Pancreas (tissue), 10 donors: ENCODE measurements around the gene DDOST. TPM values are rescaled to one million over a fixed set of nuclear protein-coding genes. Genes with fewer than 3 reads are reported as not detected.

Source experiments
- ATAC-seq, 4 donors: fragments of 200-7000 bp; cut with Tn5 transposase; one replicate each; pipeline versions ENCODE4 v1.8.0 to v1.9.1; 2020; ENCODE audit warnings: mild to moderate bottlenecking in 4 of 4, moderate library complexity in 4 of 4
- DNase-seq, 6 donors: peaks; one replicate each; pipeline ENCODE4 v3.0.0-alpha.2; 2020
- FAIRE-seq: peaks from 2 replicates; lab custom pipeline; 2012; peaks lifted over from hg19 to GRCh38; lab: Jason Lieb, UNC
- H3K27ac ChIP-seq, 4 donors: fragments of 200-600 bp; sonication (generic); 1 replicate in 3 of 4; 2 replicates in 1 of 4; pipeline versions ENCODE4 v1.5.0 to v1.8.0; 2020
- H3K27me3 ChIP-seq, 4 donors: fragments of 200-600 bp; one replicate each; pipeline ENCODE4 v1.8.0; 2021
- H3K36me3 ChIP-seq, 3 donors: fragments of 200-600 bp; sonication (generic) in 1 of 3; one replicate each; pipeline versions ENCODE4 v1.5.0 to v1.8.0; 2020 to 2021
- H3K4me1 ChIP-seq, 3 donors: fragments of 200-600 bp; one replicate each; pipeline ENCODE4 v1.8.0; 2021
- H3K4me3 ChIP-seq, 4 donors: fragments of 200-600 bp; sonication (generic) in 2 of 4; one replicate each; pipeline versions ENCODE4 v1.5.0 to v1.8.0; 2020 to 2021
- H3K9me3 ChIP-seq, 4 donors: fragments of 200-600 bp; one replicate each; pipeline ENCODE4 v1.8.0; 2021
- CTCF ChIP-seq, 4 donors: fragments of 200-600 bp; sonication (generic) in 3 of 4; IDR thresholded peaks; one replicate each; pipeline versions ENCODE4 v1.5.0 to v1.8.0; 2021; ENCODE audit warnings: antibody characterized with exemption in 4 of 4
- WGBS, 2 donors: extraction: QIAGEN DNeasy Blood & Tissue Kit; methylation state at CpG; one replicate each; pipeline ENCODE4 v1.1.7; 2013; 5-methylcytosine and 5-hydroxymethylcytosine counted together
- intact Hi-C, 3 donors: fragments of 100-400 bp; cut with DNase I; formaldehyde crosslinking; loops; one replicate each; pipeline versions ENCODE4 v1.11.1 to v1.14.2; 2022
- polyA plus RNA-seq, 2 donors: library from polyadenylated mRNA; stranded (reverse); fragments of 200-250 nt; gene quantifications; one replicate each; pipeline ENCODE4 v1.2.3, GENCODE V29; 2013
- total RNA-seq, 6 donors: library from RNA; stranded (reverse); fragmentation: NEBNext Ultra II Directional in 4 of 6; extraction: Animal tissue kit (Norgen Biotek cat#: 25700) in 4 of 6; gene quantifications; one replicate each; pipeline versions ENCODE4 v1.2.1 to v1.2.4, GENCODE V29; 2021 to 2023
- donor health status: healthy with polysubstance abuse.
- donor health status: DM: no; HTN: no; CAD: no; lungs with moderate emphysema.
- donor health status: DM: no; HTN: no; CAD: no.
- donor health status: control.
- donor health status: control.
- donor health status: Bipolar disorder and iron deficiency.
- donor health status: DM: yes; HTN: yes; CAD: no.
- donor health status: DM: no; HTN: no; CAD: no.
- donor health status: DM: no; HTN: no; CAD: no.
- donor health status: DM: yes; HTN: yes; CAD: no.

Gene DDOST
- total and polyA plus RNA-seq, 8 donors: 98.2 to 190 (median 133) TPM

- no peak for DNase-seq
These were observed 38.4 kb upstream of the DDOST start for GRCh38 chr1:20699558-20699957.

GRCh38 chr1:20698195-20698910, 37.2 kb upstream of the DDOST start:
- H3K9me3 ChIP-seq: no peaks in the 10 kb centered on the region
- ATAC-seq (no peak), DNase-seq (no peak), FAIRE-seq (no peak)
- H3K4me3 ChIP-seq: no peak overlapping the region
- H3K36me3 ChIP-seq: no peaks in the 10 kb centered on the region
- H3K4me1 ChIP-seq: peaks cover 0 to 3% (median 0%) of the 10 kb centered on the region in 3 donors
- no peak for TF ChIP-seq CTCF (IDR thresholded peaks at IDR 0.05)
- WGBS, 2 donors: 81 to 85% methylated on average over 18 of the region's 18 CpGs
- intact Hi-C loops: loop anchor here in 2 of 3 donors (5.0 to 10.0 kb wide), 2 partner anchors 496 to 499 kb away; no protein-coding TSS in a partner anchor
- H3K27me3 ChIP-seq: no peaks in the 10 kb centered on the region
- no peak overlapping the region for H3K27ac ChIP-seq

More at GRCh38 chr1:20699558-20699957, 38.4 kb upstream of the DDOST start:
- Histone ChIP-seq H3K27ac (no peak overlapping the region), H3K4me3 (no peak overlapping the region), H3K4me1 (peaks cover 0 to 3% (median 0%) of the 10 kb centered on the region in 3 donors), H3K36me3 (no peaks in the 10 kb centered on the region), H3K9me3 (no peaks in the 10 kb centered on the region), H3K27me3 (no peaks in the 10 kb centered on the region)
- TF ChIP-seq CTCF (IDR thresholded peaks at IDR 0.05): no peak
- intact Hi-C loops: loop anchor here in 2 of 3 donors (5.0 to 10.0 kb wide), 2 partner anchors 495 to 498 kb away; no protein-coding TSS in a partner anchor
- ATAC-seq (no peak), FAIRE-seq (no peak)
- WGBS, 2 donors: 83 to 91% methylated on average over 9 of the region's 9 CpGs

- no peak for ATAC-seq
- H3K4me3 ChIP-seq: no peak overlapping the region
- H3K9me3 ChIP-seq: no peaks in the 10 kb centered on the region
- DNase-seq: no peak
- FAIRE-seq: no peak
- H3K4me1 ChIP-seq: peaks cover 0 to 3% (median 0%) of the 10 kb centered on the region in 3 donors
- no peak for TF ChIP-seq CTCF (IDR thresholded peaks at IDR 0.05)
- no peaks in the 10 kb centered on the region for H3K36me3 ChIP-seq
- 67 to 73% methylated on average over 12 of the region's 12 CpGs for WGBS, 2 donors
- intact Hi-C loops: loop anchor here in 2 of 3 donors (5.0 to 10.0 kb wide), 2 partner anchors 497 to 500 kb away; no protein-coding TSS in a partner anchor
- H3K27me3 ChIP-seq: no peaks in the 10 kb centered on the region
- no peak overlapping the region for H3K27ac ChIP-seq
These were observed 36.4 kb upstream of the DDOST start for GRCh38 chr1:20697563-20697962.

GRCh38 chr1:20696397-20697333, 35.5 kb upstream of the DDOST start:
- Histone ChIP-seq H3K36me3 (no peaks in the 10 kb centered on the region), H3K4me1 (peaks cover 0 to 3% (median 0%) of the 10 kb centered on the region in 3 donors), H3K9me3 (no peaks in the 10 kb centered on the region), H3K27ac (peak overlapping the region in 3 of 4 donors; percentile 34 to 64 (median 35)), H3K4me3 (peak overlapping the region; percentile 33 to 63 (median 46)), H3K27me3 (no peaks in the 10 kb centered on the region)
- TF ChIP-seq CTCF (IDR thresholded peaks at IDR 0.05): peak; percentile 77 to 91 (median 81)
- no peak for FAIRE-seq
- ATAC-seq: peak; percentile 90 to 97 (median 96)
- 2 to 3% methylated on average over 38 to 46 of the region's 46 CpGs for WGBS, 2 donors
- peak; percentile 70 to 94 (median 82) for DNase-seq
- intact Hi-C loops: loop anchor here in 2 of 3 donors (5.0 to 10.0 kb wide), 2 partner anchors 498 to 501 kb away; no protein-coding TSS in a partner anchor
